ENCODE data around the gene CANX.
"Not testable (repeated sequence)": the region's sequence is repeated elsewhere in the genome, so short reads cannot be mapped to it uniquely, and the experiment has no call there.

The CANX gene

DNA sequence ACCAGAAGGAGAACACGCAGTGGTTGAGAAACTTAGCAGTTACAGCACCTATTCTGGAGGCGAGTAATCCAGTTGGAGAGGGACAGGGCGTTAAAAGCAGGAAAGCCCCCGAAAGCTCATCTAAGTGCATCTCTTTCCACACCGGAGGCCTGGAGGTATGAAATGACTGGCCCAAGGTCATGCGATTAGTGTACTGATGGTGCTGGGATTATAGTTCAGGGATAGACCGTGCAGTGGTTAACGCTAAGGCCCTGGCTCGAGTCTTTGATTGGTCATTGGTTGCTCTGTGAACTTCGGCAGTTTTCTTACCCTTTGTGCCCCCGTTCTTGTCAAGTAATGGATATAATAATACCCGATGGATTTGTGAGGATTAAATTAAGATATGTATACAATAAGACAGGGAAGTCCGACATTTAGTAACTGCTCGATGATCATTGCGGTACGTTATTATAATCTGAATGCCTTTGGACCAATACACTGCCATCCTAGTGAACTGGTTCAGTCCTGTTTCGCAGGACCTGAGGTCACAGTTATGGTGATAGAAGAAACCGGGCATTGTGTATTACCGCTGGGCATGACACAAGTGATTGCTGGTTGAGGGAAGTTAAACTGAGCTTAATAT lies 960 bp downstream of the CANX start:
- DNase-seq (ENCODE audit: low spot score): peak; percentile 20

DNA sequence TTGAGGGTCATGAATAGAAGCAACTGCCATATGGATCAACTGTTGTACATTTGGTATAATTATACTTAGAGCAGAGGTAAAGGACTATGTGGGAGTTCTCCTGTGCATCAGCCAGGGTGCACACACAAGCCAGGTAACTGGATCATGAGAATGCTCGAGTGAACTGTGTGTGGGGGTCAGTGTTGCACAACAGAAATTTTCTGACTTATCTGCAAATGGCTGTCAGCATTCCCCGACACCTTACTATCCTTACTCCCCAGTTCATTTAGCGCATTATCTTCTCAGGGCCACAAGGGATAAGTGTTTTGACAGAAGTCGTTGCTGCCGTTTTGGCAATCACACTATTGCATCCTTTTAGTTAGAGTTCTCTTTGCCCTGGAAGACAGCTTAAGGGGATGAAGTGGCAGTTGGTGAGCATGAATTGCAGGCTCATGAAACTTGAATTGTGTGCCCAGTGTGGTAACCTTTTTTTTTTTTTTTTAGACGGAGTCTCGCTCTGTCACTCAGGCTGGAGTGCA lies 1.7 kb downstream of the CANX start:
- DNase-seq (ENCODE audit: low spot score): no peak

DNA sequence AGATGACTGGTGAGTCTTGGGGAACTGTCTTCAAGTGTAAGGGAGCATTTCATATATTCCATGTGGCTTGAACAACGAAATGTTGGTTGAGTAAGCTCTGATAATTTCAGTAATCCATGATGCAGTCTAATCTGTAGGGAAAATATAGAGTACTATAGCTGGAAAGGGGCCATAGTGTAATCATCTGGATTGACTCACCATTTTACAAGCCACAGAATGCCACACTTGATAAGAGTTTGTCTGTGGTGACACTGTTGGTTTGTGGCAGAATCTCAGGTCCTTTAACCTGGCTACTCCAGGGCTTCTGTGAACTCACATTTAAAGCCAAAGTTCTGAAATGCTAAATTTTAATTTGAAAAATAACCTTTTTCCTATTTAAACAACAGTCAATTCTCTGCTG lies 17.5 kb downstream of the CANX start:
- no peak for DNase-seq (ENCODE audit: low spot score)

DNA sequence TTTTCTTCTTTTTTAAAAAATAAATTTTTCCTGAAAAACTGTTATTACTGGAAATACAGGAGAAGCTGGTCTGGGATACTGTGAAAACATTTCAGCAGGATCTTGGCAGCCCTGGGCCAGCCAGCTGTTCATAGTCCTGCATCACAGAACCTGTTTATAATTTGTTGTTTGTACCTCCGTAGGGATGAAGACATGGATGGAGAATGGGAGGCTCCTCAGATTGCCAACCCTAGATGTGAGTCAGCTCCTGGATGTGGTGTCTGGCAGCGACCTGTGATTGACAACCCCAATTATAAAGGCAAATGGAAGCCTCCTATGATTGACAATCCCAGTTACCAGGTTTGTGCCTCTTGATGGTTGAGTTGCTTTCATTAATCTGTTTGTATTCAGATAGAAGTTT lies 21.5 kb downstream of the CANX start:
- no peak for DNase-seq (ENCODE audit: low spot score)

DNA sequence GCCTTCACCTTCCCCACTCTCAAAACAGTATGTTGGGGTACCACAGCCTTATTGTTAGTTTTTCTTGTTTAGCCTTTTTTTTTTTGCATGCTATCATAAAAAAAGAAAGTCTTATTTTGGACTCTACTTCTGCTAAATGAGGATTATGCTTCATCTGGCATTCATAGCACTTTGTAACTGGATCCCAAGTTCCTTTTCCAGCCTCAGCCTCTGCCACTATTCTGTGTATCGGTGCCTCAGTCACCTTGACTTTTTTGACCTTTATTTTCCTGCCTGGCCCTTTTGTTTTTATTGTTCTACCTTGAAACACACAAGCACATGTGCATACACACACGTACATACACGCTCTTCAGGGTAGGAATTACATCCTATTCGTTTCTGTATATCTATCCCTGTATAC lies 25.4 kb downstream of the CANX start:
- DNase-seq (ENCODE audit: low spot score): no peak

DNA sequence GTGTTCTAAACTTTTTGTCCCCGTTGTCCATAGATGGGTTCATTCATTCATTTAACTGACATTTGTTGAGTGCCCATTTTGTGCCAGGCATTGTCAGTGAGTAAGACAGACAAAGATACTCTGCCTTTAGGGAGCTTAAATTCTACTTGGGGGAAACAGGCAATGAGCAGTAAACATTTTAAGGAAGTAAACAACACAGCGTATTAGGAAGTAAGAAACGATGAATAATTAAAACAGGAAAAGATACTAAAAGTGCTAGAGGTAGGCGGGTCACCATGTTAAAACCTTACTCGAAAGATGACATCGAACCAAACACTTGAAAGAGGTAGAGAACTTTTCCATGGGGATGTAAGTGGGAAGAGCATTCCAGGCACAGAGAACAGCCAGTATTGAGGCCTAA lies 28.3 kb downstream of the CANX start:
- DNase-seq (ENCODE audit: low spot score): no peak

DNA sequence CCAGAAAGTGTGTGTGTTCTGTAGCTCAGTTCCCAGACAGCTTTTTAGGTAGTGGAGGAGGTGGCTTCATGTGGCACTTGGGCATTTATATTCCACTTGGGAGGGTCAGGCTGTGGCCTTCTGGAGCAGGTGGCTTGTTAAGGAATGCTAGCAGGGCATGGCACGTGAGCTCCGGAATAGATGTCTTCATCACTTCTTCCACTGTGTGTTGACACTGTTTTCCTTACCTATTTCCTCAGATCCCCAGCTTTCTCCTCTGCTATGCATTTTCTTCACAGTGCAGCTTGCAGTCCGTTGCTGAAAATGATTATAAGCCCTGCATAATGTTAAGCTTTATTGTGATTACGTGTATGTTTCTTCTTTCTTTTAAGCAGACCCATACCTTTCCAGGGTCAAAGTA lies 30.5 kb downstream of the CANX start:
- no peak for DNase-seq (ENCODE audit: low spot score)

DNA sequence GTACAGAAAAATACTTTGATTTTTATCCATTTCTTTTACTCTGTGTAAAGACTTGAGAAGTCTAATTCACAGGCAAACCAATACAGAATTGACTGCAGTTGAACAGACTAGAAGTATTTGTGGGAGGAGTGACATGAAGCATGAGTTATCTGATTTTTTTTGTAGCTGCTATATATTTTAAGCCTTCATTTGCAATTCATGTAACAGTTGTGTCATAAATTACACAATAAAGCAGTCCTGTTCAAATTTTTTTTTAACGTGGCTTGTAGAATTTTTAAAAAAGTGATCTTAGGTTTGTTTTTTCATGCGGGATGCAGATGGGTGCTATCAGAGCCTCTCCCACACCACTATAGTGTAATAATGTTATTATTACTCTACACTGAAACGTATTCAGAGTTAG lies 31.0 kb downstream of the CANX start:
- no peak for DNase-seq (ENCODE audit: low spot score)

DNA sequence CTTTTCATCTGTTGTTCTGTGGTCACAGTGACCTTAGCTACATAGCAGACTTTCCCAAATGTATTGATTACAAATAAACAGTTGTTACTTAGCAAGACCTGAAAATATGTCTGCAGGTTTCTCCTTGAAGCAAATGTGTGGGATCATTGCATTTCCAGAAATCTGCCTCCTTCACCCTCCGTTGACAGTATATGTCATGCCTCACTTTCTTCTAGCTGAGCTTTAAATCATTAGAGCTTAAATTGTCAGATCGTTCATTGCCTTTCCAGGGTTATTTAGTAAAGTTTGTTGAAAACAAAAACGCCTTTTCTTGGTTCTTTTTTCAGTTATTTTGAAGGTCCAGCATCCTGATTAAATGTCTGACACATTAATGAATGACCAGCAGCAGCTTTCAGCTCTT lies 31.6 kb downstream of the CANX start:
- no peak for DNase-seq (ENCODE audit: low spot score)

DNA sequence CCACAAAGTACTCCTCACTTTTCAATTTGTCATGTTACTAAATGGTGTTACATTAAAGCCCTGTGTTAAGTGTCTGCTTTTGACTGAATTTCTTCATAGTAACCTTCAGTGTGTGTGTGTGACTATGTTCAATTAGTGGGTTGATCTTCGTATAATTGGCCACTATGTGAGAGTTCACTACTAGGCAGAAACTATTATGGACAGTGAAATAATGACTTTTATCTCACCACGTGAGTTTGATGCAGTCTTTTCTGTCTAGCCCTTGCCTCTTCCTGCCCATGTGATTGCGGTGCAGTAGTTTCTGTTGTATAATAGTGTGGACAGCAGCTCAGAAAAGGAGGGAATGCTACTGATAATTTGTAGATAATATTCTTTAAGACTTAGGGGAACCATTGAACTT lies 32.1 kb downstream of the CANX start:
- no peak for DNase-seq (ENCODE audit: low spot score)

DNA sequence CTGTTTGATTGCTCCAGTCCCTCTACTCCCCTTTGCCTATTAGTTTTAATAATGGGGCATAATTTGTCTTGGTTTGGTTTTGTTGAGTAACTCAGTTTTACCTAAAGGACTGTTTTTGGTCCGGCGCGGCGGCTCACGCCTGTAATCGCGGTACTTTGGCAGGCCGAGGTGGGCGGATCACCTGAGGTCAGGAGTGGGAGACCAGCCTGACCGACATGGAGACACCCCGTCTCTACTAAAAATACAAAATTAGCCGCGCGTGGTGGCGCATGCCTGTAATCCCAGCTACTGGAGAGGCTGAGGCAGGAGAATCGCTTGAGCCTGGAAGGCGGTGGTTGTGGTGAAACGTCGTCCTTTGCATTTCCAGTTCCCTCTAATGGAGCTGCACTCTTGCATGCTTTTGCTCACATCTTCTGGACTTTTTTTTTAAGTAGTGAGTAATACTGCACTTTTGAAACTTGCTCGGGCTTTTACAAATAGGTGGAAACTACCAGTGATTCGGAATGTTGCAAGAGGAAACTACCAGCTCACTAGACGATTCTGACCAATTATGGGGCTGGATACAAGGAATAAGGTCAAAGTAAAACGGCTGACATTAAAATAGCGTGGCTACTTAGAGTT lies 33.1 kb downstream of the CANX start:
- DNase-seq (ENCODE audit: low spot score): no peak

DNA sequence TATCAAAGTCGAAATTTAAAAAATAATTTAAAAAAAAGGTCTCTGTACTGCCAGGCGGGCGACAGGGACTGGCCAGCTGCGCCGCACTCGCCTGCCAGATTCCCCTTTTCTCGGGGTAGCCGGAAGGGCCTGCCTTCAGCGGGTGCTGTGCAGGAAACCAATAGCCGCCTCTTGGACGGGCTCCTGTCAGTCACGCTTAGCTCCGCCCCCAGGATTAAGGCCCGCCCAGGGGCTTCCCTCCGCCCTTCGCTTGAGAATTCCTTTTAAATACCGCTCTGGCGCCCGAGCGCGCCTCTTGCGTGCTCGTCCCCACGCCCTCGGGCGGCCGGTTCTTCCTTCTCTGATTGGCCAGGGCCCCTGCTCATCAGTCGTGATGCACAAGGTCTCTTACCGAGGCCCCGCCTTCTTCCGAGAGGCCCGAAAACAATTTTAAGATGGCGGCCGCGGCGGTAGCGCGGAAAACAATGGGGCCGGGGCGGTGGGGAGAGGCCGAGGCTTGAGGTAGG lies 33.7 kb downstream of the CANX start, which contains the start of gene MAML1:
Gene MAML1 (plus strand): TSS at position 411 of the 506 bp plus-strand sequence. CDS start 291 bp downstream, outside the sequence.
- peak; percentile 100 for DNase-seq (ENCODE audit: low spot score)

DNA sequence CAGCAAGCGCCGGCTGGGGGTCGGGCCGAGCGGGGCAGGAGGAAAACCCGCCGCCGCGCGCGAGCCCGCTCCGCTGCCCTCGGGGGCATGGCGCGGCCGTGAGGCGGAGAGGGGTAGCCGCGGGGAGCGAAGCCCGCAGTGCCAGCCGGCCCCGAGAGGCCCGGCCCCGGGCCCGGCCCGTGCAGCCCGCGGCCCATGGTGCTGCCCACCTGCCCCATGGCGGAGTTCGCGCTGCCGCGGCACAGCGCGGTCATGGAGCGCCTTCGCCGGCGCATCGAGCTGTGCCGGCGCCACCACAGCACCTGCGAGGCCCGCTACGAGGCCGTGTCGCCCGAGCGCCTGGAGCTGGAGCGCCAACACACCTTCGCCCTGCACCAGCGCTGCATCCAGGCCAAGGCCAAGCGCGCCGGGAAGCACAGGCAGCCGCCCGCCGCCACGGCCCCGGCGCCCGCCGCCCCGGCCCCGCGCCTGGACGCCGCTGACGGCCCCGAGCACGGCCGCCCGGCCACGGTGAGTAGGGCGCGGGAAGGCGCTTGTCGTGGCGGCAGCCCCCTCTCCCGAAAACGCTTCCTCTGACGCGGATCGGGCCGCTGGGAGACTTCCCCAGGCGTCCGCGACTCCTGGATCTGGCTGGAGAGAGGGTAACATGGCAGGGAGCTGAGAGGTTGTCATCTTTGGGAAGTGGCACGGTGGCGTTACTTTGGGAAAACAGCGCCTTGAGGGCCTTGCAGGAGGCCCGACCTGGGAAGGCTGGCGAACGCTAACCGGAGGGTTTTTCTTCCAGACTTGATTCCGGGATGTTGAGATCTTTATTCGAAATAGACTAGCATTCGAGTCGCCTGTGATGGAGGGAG lies 34.4 kb downstream of the CANX start:
- peak; percentile 46 for DNase-seq (ENCODE audit: low spot score)

DNA sequence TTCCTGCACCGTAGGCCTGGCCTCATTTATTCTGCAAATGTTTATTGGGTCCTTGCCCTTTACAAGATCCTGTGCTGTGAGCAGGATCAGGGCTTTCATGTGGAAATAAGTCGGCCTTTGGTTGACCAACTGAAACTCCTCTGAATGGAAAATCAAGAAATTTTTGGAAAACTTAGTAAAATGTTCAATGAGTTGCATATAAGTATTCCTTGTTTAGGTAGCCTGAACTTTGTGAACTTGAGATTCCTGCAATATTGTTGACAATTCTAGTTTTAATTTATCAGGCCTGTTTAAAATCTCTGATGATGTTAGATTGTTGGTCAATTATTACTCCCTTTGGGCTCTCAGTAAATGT lies 35.0 kb downstream of the CANX start:
- no peak for DNase-seq (ENCODE audit: low spot score)

DNA sequence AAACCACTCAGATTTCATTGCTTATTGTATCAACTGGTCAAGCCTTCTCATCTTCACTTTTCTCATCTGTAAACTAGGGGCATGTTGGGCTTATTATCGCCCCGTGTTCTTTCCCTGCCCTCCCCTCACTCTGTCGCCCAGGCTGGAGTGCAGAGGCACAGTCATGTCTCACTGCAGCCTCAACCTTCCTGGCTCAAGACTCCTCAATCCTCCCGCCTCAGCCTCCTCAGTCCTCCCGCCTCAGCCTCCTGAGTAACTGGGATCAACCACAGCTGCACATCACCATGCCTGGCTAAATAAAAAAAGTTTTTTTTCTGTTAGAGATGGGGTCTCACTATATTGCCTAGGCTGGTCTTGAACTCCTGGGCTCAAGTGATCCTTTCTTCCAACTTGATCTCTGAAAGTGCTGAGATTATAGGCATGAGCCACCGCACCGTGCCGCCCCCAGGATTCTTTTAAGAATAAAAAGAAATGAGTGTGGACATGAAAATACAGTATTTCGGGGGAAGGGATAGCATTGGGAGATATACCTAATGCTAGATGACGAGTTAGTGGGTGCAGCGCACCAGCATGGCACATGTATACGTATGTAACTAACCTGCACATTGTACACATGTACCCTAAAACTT lies 35.9 kb downstream of the CANX start:
- no peak for DNase-seq (ENCODE audit: low spot score)

DNA sequence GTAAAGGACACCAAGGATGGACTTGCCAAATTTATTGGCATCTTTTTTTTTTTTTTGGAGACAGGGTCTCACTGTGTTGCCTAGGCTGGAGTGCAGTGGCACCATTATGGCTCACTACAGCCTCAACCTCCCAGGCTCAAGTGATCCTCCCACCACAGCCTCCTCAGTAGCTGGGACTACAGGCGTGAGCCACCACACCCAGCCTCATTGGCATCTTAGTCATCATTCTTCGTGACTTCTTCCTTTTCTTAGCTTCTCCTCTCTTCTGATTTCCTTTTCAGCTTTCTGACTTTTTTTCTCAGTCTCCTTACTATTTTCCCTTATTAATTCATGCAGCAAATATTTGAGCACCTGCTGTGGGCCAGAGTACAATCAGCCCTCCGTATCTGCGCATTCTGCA lies 40.0 kb downstream of the CANX start:
- DNase-seq (ENCODE audit: low spot score): no peak

DNA sequence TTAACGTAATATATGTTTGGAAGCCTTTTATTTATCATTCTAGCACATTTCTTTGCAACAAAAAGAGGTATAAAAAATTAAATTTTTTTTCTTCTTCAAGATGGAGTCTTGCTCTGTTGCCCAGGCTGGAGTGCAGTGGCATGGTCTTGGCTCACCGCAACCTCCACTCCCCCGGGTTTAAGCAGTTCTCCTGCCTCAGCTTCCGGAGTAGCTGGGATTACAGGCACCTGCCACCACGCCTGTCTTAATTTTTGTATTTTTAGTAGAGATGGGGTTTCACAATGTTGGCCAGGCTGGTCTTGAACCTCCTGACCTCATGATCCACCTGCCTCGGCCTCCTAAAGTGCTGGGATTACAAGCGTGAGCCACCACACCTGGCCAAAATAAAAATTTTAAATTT lies 45.3 kb downstream of the CANX start:
- DNase-seq (ENCODE audit: low spot score): not testable (repeated sequence)

DNA sequence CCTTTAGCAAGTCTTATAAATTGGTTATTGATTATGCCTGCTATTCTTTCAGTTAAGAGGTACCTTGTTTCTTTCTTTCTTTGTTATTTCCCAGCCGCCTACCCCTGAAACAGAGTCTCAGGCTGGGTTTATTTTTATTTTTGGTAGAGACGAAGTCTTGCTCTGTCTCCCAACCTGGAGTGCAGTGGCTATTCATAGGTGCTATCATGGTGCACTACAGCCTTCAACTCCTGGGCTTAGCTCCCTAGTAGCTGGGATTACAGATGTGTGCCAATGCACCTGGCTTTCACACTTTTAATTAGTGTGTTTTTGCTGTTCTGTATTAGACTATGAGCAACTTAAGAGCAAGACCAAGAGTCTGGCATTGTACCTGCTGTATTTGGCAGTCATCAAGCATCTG lies 48.1 kb downstream of the CANX start:
- no peak for DNase-seq (ENCODE audit: low spot score)

DNA sequence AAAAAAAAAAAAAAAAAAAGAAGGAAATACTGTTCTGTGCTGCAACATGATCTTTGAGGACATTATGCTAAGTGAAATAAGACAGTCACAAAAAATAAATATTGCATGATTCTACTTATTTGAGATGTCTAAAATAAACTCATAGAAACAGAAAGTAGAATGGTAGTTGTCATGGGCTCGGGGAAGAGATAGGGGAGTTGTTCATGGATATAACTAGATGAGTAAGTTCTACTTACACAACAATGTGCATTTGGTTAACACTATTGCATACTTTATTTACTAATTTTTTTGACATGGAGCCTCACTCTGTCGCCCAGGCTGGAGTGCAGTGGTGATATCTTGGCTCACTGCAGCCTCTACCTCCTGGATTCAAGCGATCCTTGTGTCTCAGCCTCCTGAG lies 49.0 kb downstream of the CANX start:
- DNase-seq (ENCODE audit: low spot score): no peak

DNA sequence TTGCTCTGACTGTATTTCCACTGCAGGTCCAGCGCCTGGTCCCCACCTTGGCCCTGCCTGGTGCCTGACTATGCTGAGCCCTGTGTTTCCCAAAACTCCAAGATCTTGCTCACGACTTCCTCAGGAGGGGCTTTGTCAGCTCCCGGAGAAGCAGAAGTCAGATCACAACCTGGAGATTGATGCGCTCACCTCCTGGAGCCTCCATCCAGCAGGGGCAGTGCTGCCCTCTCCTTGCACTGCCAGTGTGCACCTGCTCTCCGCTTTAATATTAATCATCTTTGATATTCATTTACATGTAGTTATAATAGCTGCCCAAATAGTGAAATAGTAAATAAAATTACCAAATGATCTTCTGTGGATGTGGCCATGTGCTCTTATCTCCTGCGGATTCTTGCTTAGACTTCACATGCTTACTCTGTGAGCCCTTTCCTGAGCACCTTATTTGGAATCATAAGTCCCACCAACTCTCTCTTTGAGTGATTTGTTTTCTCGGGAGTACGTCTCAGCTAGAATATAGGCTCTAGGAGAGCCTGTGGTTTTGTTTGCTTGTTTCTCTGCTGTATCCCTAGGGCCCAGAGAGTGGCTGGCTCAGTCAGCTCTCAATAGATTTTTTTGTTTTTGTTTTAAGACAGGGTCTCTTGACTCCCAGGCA lies 51.2 kb downstream of the CANX start:
- DNase-seq (ENCODE audit: low spot score): no peak

DNA sequence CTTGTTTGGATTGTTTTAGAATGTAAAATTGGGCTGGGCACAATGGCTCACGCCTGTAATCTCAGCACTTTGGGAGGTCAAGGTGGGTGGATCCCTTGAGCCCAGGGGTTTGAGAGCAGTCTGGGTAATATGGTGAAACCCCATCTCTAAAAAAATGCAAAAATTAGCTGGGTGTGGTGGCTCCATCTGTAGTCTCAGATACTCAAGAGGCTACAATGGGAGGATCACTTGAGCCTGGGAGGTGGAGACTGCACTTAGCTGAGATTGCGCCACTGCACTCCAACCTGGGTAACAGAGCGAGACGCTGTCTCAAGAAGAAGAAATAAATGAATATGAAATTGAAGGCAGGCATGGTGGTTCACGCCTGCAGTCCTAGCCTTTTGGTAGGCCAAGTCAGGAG lies 55.2 kb downstream of the CANX start:
- DNase-seq (ENCODE audit: low spot score): no peak

DNA sequence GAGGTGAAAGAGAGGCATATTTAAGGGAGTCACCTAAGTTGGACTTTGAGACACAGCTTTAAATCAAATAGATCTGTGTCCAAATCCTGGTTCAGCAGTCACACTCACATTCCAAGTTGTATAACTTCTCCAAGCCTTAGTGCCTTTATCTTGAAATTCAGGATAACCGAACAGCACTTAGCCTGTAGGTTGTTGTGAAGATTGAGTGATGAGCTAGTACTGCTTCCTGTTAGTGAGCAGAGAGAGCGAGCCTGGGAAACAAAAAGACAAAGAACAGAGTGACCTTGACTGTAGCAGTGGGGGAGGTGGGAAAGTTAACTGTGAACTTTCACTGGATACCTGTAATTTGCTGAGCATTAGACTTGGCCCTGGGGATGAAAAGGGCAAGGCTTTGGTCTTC lies 56.3 kb downstream of the CANX start:
- no peak for DNase-seq (ENCODE audit: low spot score)
